Cardiac septum (tissue), 1 donor: ENCODE results near the gene KERA. TPM values are rescaled to one million over a fixed set of nuclear protein-coding genes. Genes with fewer than 3 reads are reported as not detected.

Experiments used
- DNase-seq: peaks from one replicate; pipeline ENCODE4 v3.0.0-alpha.2; 2020; ENCODE audit warnings: low spot score
- intact Hi-C: fragments of 100-400 bp; cut with DNase I; formaldehyde crosslinking; loops from one replicate; pipeline ENCODE4 v1.14.0; 2022
- total RNA-seq: library from RNA; stranded (reverse); fragmentation: NEBNext Ultra II Directional; extraction: Animal tissue kit (Norgen Biotek cat#: 25700); gene quantifications from one replicate; pipeline ENCODE4 v1.2.1, GENCODE V29; 2021
- donor health status: DM: no; HTN: no; CAD: no.

KERA gene
- total RNA-seq, 1 donor from 2014 or later = 0.19 TPM

GRCh38 chr12:91074851-91075250 is 17.0 kb upstream of the KERA start:
- no peak for DNase-seq
- intact Hi-C loops = no loop called here

- intact Hi-C loops = no loop called here
- no peak for DNase-seq
Measured at GRCh38 chr12:91074154-91074709, 16.4 kb upstream of the KERA start.

GRCh38 chr12:91073426-91073825 is 15.6 kb upstream of the KERA start:
- no peak for DNase-seq
- intact Hi-C loops = no loop called here

GRCh38 chr12:91072931-91073330 is 15.1 kb upstream of the KERA start:
- DNase-seq = no peak
- intact Hi-C loops = no loop called here

GRCh38 chr12:91070936-91071335 is 13.1 kb upstream of the KERA start:
- intact Hi-C loops = no loop called here
- DNase-seq = no peak

GRCh38 chr12:91065396-91065795 is 7.6 kb upstream of the KERA start:
- DNase-seq = no peak
- intact Hi-C loops = no loop called here

GRCh38 chr12:91064640-91065039 is 6.8 kb upstream of the KERA start:
- intact Hi-C loops = no loop called here
- no peak for DNase-seq

- intact Hi-C loops = no loop called here
Measured at GRCh38 chr12:91061091-91061490, 3.3 kb upstream of the KERA start.

GRCh38 chr12:91059211-91059610 is 1.4 kb upstream of the KERA start:
- no peak for DNase-seq
- intact Hi-C loops = no loop called here

More at GRCh38 chr12:91061091-91061490, 3.3 kb upstream of the KERA start:
- DNase-seq = no peak

GRCh38 chr12:91058786-91059185 is 962 bp upstream of the KERA start:
- intact Hi-C loops = no loop called here
- DNase-seq = no peak

GRCh38 chr12:91056488-91056887 is 1.3 kb downstream of the KERA start:
- DNase-seq = no peak
- intact Hi-C loops = no loop called here

- DNase-seq = no peak
- intact Hi-C loops = no loop called here
Measured at GRCh38 chr12:91055976-91056375, 1.8 kb downstream of the KERA start.

GRCh38 chr12:91053951-91054715 is 3.7 kb downstream of the KERA start:
- intact Hi-C loops = no loop called here
- no peak for DNase-seq

- intact Hi-C loops = no loop called here
- DNase-seq = no peak
Measured at GRCh38 chr12:91052026-91052425, 5.8 kb downstream of the KERA start.

GRCh38 chr12:91044586-91044985 is 13.2 kb downstream of the KERA start:
- intact Hi-C loops = no loop called here
- no peak for DNase-seq

- intact Hi-C loops = no loop called here
- DNase-seq = no peak
Measured at GRCh38 chr12:91043408-91043807, 14.4 kb downstream of the KERA start.

- intact Hi-C loops = no loop called here
Measured at GRCh38 chr12:91040096-91040755, 17.6 kb downstream of the KERA start.

GRCh38 chr12:91037276-91037675 is 20.5 kb downstream of the KERA start:
- intact Hi-C loops = no loop called here
- no peak for DNase-seq

More at GRCh38 chr12:91040096-91040755, 17.6 kb downstream of the KERA start:
- DNase-seq = no peak

- DNase-seq = no peak
- intact Hi-C loops = no loop called here
Measured at GRCh38 chr12:91033251-91033650, 24.6 kb downstream of the KERA start.

- no peak for DNase-seq
- intact Hi-C loops = no loop called here
Measured at GRCh38 chr12:91023326-91024004, 34.4 kb downstream of the KERA start.
